Cerebellar cortex (tissue), 1 donor: Measurements from ENCODE around the gene CYP2D6.

Source experiments
- DNase-seq: peaks from one replicate; pipeline ENCODE4 v3.0.0-alpha.2; 2015; ENCODE audit warnings: low spot score

Gene CYP2D6

GRCh38 chr22:42084874-42085273, 45.7 kb downstream of the CYP2D6 start:
- DNase-seq, result no peak

- no peak for DNase-seq
These were observed 47.5 kb downstream of the CYP2D6 start for GRCh38 chr22:42083119-42083518.

- peak; percentile 69 for DNase-seq
These were observed 50.3 kb downstream of the CYP2D6 start for GRCh38 chr22:42080287-42080686.

- DNase-seq, result peak; percentile 99
These were observed 51.0 kb downstream of the CYP2D6 start, which contains the start of gene SMDT1 for GRCh38 chr22:42079319-42080251. Gene SMDT1, plus strand, starts transcription at chr22:42079700. Its CDS starts 69 bp downstream, at chr22:42079769.

GRCh38 chr22:42078469-42079318, 51.9 kb downstream of the CYP2D6 start:
- peak; percentile 42 for DNase-seq

- peak; percentile 42 for DNase-seq
These were observed 53.0 kb downstream of the CYP2D6 start for GRCh38 chr22:42077486-42078125.

GRCh38 chr22:42076764-42077485, 53.7 kb downstream of the CYP2D6 start:
- no peak for DNase-seq
